Measurements from ENCODE around the gene ECSIT. TPM values are rescaled to one million over a fixed set of nuclear protein-coding genes. Genes with fewer than 3 reads are reported as not detected.

The ECSIT gene
- total RNA-seq, 4 donors from 2014 or later, result 55.9 to 82.8 (median 57.7) TPM

DNA sequence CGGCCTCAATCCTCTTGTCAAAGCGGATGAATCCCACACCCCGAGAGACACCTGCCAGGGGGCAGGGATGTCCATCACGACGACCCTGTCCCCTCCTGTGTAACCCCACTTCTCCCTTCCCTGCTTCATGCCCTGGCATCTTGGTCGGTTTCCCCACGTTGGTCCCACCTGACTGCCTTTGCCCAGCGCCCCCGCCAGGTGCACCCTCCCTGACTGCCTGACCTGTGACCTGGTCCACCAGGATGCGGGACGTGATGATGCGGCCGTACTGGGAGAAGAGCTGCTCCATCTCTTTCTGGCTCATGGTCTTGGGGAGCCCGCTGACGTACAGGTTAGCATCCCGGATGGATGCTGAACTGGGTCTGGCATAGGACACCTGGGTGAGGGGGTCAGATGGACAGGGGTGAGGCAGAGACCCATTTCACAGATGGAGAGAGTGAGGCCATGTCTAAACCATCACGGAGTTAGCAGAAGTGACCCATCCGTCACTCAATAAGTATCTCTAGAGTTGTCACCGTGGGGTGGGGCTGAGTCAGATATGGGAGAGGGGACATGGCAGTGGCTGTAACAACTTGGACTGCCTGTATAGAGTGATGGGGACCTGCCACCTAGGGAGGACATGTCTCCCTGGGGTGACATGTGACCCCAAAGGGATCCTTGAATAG is 70.6 kb downstream of the ECSIT start:
- WGBS, 2 donors, result 87 to 88% methylated on average over 18 to 19 of the region's 19 CpGs
- intact Hi-C loops (cut with DNase I; ENCODE audit: low total_unique reads), result no loop called here
- no peak overlapping the region for H3K4me3 ChIP-seq (ENCODE audit: low read depth, poor library complexity, severe bottlenecking)
- DNase-seq (ENCODE audit: low spot score in 2 of 2), result no peak
- TF ChIP-seq CTCF (IDR thresholded peaks at IDR 0.05) (no peak), POLR2A (IDR thresholded peaks at IDR 0.05) (no peak)

- intact Hi-C loops (cut with DNase I; ENCODE audit: low total_unique reads), result no loop called here
- no peak for TF ChIP-seq CTCF (IDR thresholded peaks at IDR 0.05)
- TF ChIP-seq POLR2A (IDR thresholded peaks at IDR 0.05), result no peak
- DNase-seq (ENCODE audit: low spot score in 2 of 2), result no peak
- H3K4me3 ChIP-seq (ENCODE audit: low read depth, poor library complexity, severe bottlenecking), result no peak overlapping the region
- 82 to 90% methylated on average over 16 to 20 of the region's 20 CpGs for WGBS, 2 donors
Measured at GRCh38 chr19:11457831-11458230, 71.1 kb downstream of the ECSIT start.

GRCh38 chr19:11457115-11457514 is 71.8 kb downstream of the ECSIT start:
- WGBS, 2 donors, result 30 to 38% methylated on average over 9 to 16 of the region's 18 CpGs
- no peak for DNase-seq (ENCODE audit: low spot score in 2 of 2)
- intact Hi-C loops (cut with DNase I; ENCODE audit: low total_unique reads), result no loop called here
- no peak overlapping the region for H3K4me3 ChIP-seq (ENCODE audit: low read depth, poor library complexity, severe bottlenecking)
- TF ChIP-seq POLR2A (IDR thresholded peaks at IDR 0.05), result no peak
- TF ChIP-seq CTCF (IDR thresholded peaks at IDR 0.05), result no peak

DNA sequence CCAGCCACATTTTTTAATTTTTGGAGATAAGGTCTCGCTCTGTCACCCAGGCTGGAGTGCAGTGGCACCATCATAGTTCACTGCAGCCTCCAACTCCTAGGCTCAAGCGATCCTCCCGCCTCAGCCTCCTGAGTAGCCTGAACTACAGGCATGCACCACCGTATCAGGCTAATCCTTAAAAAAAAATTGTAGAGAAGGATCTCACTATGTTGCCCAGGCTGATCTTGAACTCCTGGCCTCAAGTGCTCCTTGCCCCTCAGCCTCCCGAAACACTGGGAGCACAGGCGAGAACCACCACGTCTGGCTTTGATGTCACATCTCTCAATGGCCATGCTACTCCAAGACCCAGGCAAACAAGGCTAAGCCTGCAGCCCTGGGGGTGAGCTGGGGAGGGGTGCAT is 72.3 kb downstream of the ECSIT start:
- no peak for DNase-seq (ENCODE audit: low spot score in 2 of 2)
- intact Hi-C loops (cut with DNase I; ENCODE audit: low total_unique reads), result no loop called here
- H3K4me3 ChIP-seq (ENCODE audit: low read depth, poor library complexity, severe bottlenecking), result no peak overlapping the region
- WGBS, 2 donors, result 91 to 92% methylated on average over 7 of the region's 7 CpGs
- TF ChIP-seq POLR2A (IDR thresholded peaks at IDR 0.05), result no peak
- TF ChIP-seq CTCF (IDR thresholded peaks at IDR 0.05), result no peak

Small RNAs within 50 kb of the gene (microRNA-seq; reads per million reads assigned to microRNA genes)
- 0 reads per million in 2 donors for gene MIR7974 (ENCODE audit: borderline number of aligned reads in 1 of 2, borderline replicate concordance in 2 of 2)

Other genes with a start within 250 kb of the ECSIT start
- gene TSPAN16, start 233.0 kb downstream of the ECSIT start, total RNA-seq, result not detected
- 100 to 1,000 TPM in 2 of 4 donors, 10 to 100 TPM in 2; 88.6 to 107 (median 98.0) TPM for gene RAB3D, start 189.5 kb downstream of the ECSIT start, total RNA-seq
- 100 to 1,000 TPM; 177 to 222 (median 208) TPM for gene TMEM205, start 182.9 kb downstream of the ECSIT start, total RNA-seq
- gene CCDC159, start 182.6 kb downstream of the ECSIT start, total RNA-seq, result 10 to 100 TPM in 2 of 4 donors, 1 to 10 TPM in 2; 8.4 to 20.1 (median 10.4) TPM
- gene PLPPR2, start 173.7 kb downstream of the ECSIT start, total RNA-seq, result 10 to 100 TPM; 18.6 to 40.6 (median 29.8) TPM
- gene SWSAP1, start 154.5 kb downstream of the ECSIT start, total RNA-seq, result 1 to 10 TPM; 2.1 to 3.3 (median 2.3) TPM
- 1 to 10 TPM; 1.3 to 2.9 (median 2.5) TPM for gene EPOR, start 144.8 kb downstream of the ECSIT start, total RNA-seq
- 1 to 10 TPM in 2 of 4 donors, under 1 TPM in 2; 0.17 to 6.3 (median 1.6) TPM for gene RGL3, start 109.8 kb downstream of the ECSIT start, total RNA-seq
- 1 to 10 TPM in 1 of 4 donors, under 1 TPM in 2, not detected in 1; 0.44 to 1.1 (median 0.94) TPM for gene ODAD3, start 94.0 kb downstream of the ECSIT start, total RNA-seq
- 100 to 1,000 TPM; 121 to 189 (median 157) TPM for gene PRKCSH, start 93.5 kb downstream of the ECSIT start, total RNA-seq
- not detected for gene ELAVL3, start 48.1 kb downstream of the ECSIT start, total RNA-seq
- 10 to 100 TPM in 3 of 4 donors, 1 to 10 TPM in 1; 8.4 to 16.9 (median 11.6) TPM for gene ZNF653, start 23.3 kb downstream of the ECSIT start, total RNA-seq
- gene CNN1, start 9.7 kb upstream of the ECSIT start, total RNA-seq, result 10 to 100 TPM in 3 of 4 donors, 1 to 10 TPM in 1; 7.7 to 72.3 (median 19.7) TPM
- 10 to 100 TPM; 22.3 to 41.5 (median 35.4) TPM for gene ELOF1, start 30.1 kb upstream of the ECSIT start, total RNA-seq
- gene ACP5, start 48.5 kb upstream of the ECSIT start, total RNA-seq, result 10 to 100 TPM; 29.0 to 63.5 (median 52.1) TPM
- gene ZNF627, start 68.3 kb upstream of the ECSIT start, total RNA-seq, result 10 to 100 TPM in 3 of 4 donors, 1 to 10 TPM in 1; 8.6 to 12.1 (median 11.2) TPM
- gene ZNF823, start 209.8 kb upstream of the ECSIT start, total RNA-seq, result 1 to 10 TPM; 5.5 to 8.4 (median 6.5) TPM
- 1 to 10 TPM; 3.5 to 6.4 (median 6.0) TPM for gene ZNF441, start 237.9 kb upstream of the ECSIT start, total RNA-seq

All from lower leg skin (tissue), 4 donors.